ENCODE results near the gene SUSD1. TPM values are rescaled to one million over a fixed set of nuclear protein-coding genes. Genes with fewer than 3 reads are reported as not detected.

The SUSD1 gene
- total RNA-seq, 2 experiments from 2014 or later, result 0.32 TPM; not detected in 1

DNA sequence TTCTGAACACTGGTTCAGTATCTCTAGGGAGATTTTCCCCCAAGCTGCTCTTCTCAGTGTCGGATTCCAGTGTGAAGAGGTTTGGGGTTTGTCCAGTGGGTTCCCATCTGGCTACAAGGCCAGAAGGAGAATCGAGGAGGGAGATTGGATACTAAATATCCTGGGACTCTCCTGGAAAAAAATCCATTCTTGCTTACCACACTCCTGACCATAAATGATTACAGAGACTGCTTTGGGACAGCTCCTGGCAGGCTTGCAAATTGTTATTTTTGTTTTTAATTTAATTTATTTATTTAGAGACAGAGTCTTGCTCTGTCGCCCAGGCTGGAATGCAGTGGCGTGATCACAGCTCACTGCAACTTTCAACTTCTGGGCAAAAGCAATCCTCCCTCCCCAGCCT lies 4.7 kb upstream of the SUSD1 start:
- no TSS peak for BruUV-seq (replicated peaks)
- Histone ChIP-seq H2AFZ (ENCODE audit: low read length) (no peak overlapping the region), H4K20me1 (ENCODE audit: insufficient read depth, low read length) (no peaks in the 10 kb centered on the region), H3K4me1 (ENCODE audit: insufficient read depth, low read length, poor library complexity, severe bottlenecking) (no peaks in the 10 kb centered on the region), H3K9me3 (ENCODE audit: low read length) (0 out of 2 replicates have a peak, but pooled peaks cover 6% of the 10 kb centered on the region), H3K79me2 (ENCODE audit: insufficient read depth, low read depth, low read length) (no peaks in the 10 kb centered on the region), H3K27ac (ENCODE audit: low read depth, low read length, poor library complexity, severe bottlenecking) (no peak overlapping the region), H3K4me3 (ENCODE audit: low read depth, low read length, poor library complexity, severe bottlenecking) (no peak overlapping the region), H3K36me3 (ENCODE audit: insufficient read depth, low read length) (no peaks in the 10 kb centered on the region), H3K4me2 (ENCODE audit: low read length) (no peak overlapping the region), H3K9me2 (ENCODE audit: insufficient read depth, low read length) (no peaks in the 10 kb centered on the region)
- DNase-seq (ENCODE audit: low spot score), result no peak
- intact Hi-C loops (cut with micrococcal nuclease; ENCODE audit: unreplicated experiment), result loop anchor here (10.0 kb wide), 1 partner anchor 185 kb away; no protein-coding TSS in a partner anchor
- TF ChIP-seq EZH2phosphoT487 (IDR thresholded peaks at IDR 0.05; ENCODE audit: borderline replicate concordance, low read depth, low read length), result no peak
- TF ChIP-seq, protein P1, sequence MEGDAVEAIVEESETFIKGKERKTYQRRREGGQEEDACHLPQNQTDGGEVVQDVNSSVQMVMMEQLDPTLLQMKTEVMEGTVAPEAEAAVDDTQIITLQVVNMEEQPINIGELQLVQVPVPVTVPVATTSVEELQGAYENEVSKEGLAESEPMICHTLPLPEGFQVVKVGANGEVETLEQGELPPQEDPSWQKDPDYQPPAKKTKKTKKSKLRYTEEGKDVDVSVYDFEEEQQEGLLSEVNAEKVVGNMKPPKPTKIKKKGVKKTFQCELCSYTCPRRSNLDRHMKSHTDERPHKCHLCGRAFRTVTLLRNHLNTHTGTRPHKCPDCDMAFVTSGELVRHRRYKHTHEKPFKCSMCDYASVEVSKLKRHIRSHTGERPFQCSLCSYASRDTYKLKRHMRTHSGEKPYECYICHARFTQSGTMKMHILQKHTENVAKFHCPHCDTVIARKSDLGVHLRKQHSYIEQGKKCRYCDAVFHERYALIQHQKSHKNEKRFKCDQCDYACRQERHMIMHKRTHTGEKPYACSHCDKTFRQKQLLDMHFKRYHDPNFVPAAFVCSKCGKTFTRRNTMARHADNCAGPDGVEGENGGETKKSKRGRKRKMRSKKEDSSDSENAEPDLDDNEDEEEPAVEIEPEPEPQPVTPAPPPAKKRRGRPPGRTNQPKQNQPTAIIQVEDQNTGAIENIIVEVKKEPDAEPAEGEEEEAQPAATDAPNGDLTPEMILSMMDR (conservative IDR thresholded peaks at IDR 0.05; ENCODE audit: low read length), result no peak
- CTCF ChIA-PET (ENCODE audit: unreplicated experiment), result no interaction called here
- POLR2A ChIA-PET, result interaction anchor here (0.5 to 0.7 kb wide), 2 partner anchors 285 to 530 kb away, joined by 3 read pairs; no protein-coding TSS in a partner anchor

- TF ChIP-seq, protein P1 (conservative IDR thresholded peaks at IDR 0.05; ENCODE audit: low read length), result no peak
- no peak for TF ChIP-seq EZH2phosphoT487 (IDR thresholded peaks at IDR 0.05; ENCODE audit: borderline replicate concordance, low read depth, low read length)
- no peak overlapping the region for H3K4me2 ChIP-seq (ENCODE audit: low read length)
- no peak overlapping the region for H3K4me3 ChIP-seq (ENCODE audit: low read depth, low read length, poor library complexity, severe bottlenecking)
- ChIA-PET POLR2A (interaction anchor here (1.0 kb wide), 1 partner anchor 10 kb away, joined by 4 read pairs; no protein-coding TSS in a partner anchor), CTCF (ENCODE audit: unreplicated experiment) (no interaction called here)
- no peaks in the 10 kb centered on the region for H3K79me2 ChIP-seq (ENCODE audit: insufficient read depth, low read depth, low read length)
- no peaks in the 10 kb centered on the region for H3K36me3 ChIP-seq (ENCODE audit: insufficient read depth, low read length)
- no peak overlapping the region for H3K27ac ChIP-seq (ENCODE audit: low read depth, low read length, poor library complexity, severe bottlenecking)
- DNase-seq (ENCODE audit: low spot score), result no peak
- H3K4me1 ChIP-seq (ENCODE audit: insufficient read depth, low read length, poor library complexity, severe bottlenecking), result no peaks in the 10 kb centered on the region
- H2AFZ ChIP-seq (ENCODE audit: low read length), result no peak overlapping the region
- intact Hi-C loops (cut with micrococcal nuclease; ENCODE audit: unreplicated experiment), result no loop called here
- H3K9me3 ChIP-seq (ENCODE audit: low read length), result no peaks in the 10 kb centered on the region
- no peaks in the 10 kb centered on the region for H4K20me1 ChIP-seq (ENCODE audit: insufficient read depth, low read length)
- no TSS peak for BruUV-seq (replicated peaks)
- no peaks in the 10 kb centered on the region for H3K9me2 ChIP-seq (ENCODE audit: insufficient read depth, low read length)
Observed at GRCh38 chr9:112176524-112176923, 1.4 kb upstream of the SUSD1 start.

- Histone ChIP-seq H3K4me3 (ENCODE audit: low read depth, low read length, poor library complexity, severe bottlenecking) (no peak overlapping the region), H3K9me3 (ENCODE audit: low read length) (no peaks in the 10 kb centered on the region), H3K9me2 (ENCODE audit: insufficient read depth, low read length) (no peaks in the 10 kb centered on the region), H3K4me1 (ENCODE audit: insufficient read depth, low read length, poor library complexity, severe bottlenecking) (no peaks in the 10 kb centered on the region), H3K79me2 (ENCODE audit: insufficient read depth, low read depth, low read length) (no peaks in the 10 kb centered on the region), H2AFZ (ENCODE audit: low read length) (no peak overlapping the region), H4K20me1 (ENCODE audit: insufficient read depth, low read length) (no peaks in the 10 kb centered on the region), H3K36me3 (ENCODE audit: insufficient read depth, low read length) (no peaks in the 10 kb centered on the region), H3K4me2 (ENCODE audit: low read length) (no peak overlapping the region; the same call in 1 of the 2 replicates), H3K27ac (ENCODE audit: low read depth, low read length, poor library complexity, severe bottlenecking) (no peak overlapping the region)
- ChIA-PET CTCF (ENCODE audit: unreplicated experiment) (no interaction called here), POLR2A (interaction anchor here (0.6 kb wide), 1 partner anchor 35 kb away, joined by 3 read pairs; no protein-coding TSS in a partner anchor)
- DNase-seq (ENCODE audit: low spot score), result no peak
- no TSS peak for BruUV-seq (replicated peaks)
- intact Hi-C loops (cut with micrococcal nuclease; ENCODE audit: unreplicated experiment), result no loop called here
- no peak for TF ChIP-seq EZH2phosphoT487 (IDR thresholded peaks at IDR 0.05; ENCODE audit: borderline replicate concordance, low read depth, low read length)
Observed at GRCh38 chr9:112175796-112176315, 759 bp upstream of the SUSD1 start.
